H9 (cell line): ENCODE data around the gene VEZF1. TPM values are rescaled to one million over a fixed set of nuclear protein-coding genes. Genes with fewer than 3 reads are reported as not detected.

Experiments
- DNase-seq: peaks from one replicate; pipeline ENCODE4 v3.0.0-alpha.2; 2017
- H2AFZ ChIP-seq: one replicate; pipeline ENCODE4 v1.6.1; 2013; ENCODE audit warnings: mild to moderate bottlenecking, low read length, control low read depth, moderate library complexity
- H2AK5ac ChIP-seq: 2 replicates; pipeline ENCODE4 v1.6.1; 2013; ENCODE audit warnings: low read length, control low read depth, mixed read lengths; ENCODE audit not compliant: insufficient read length
- H2BK120ac ChIP-seq: one replicate; pipeline ENCODE4 v1.6.1; 2013; ENCODE audit warnings: low read depth, mild to moderate bottlenecking, low read length, control low read depth, inconsistent platforms; ENCODE audit not compliant: poor library complexity, severe bottlenecking
- H2BK12ac ChIP-seq: 2 replicates; pipeline ENCODE4 v1.6.1; 2013; ENCODE audit warnings: low read length, control low read depth, mixed read lengths, low read depth; ENCODE audit not compliant: insufficient read length
- H2BK15ac ChIP-seq: 2 replicates; pipeline ENCODE4 v1.6.1; 2013; ENCODE audit warnings: low read depth, low read length, control low read depth
- H2BK20ac ChIP-seq: one replicate; pipeline ENCODE4 v1.6.1; 2013; ENCODE audit warnings: low read depth, mild to moderate bottlenecking, low read length, control low read depth, inconsistent platforms; ENCODE audit not compliant: poor library complexity, severe bottlenecking
- H2BK5ac ChIP-seq: 2 replicates; pipeline ENCODE4 v1.6.1; 2013; ENCODE audit warnings: low read length, control low read depth, mixed read lengths; ENCODE audit not compliant: insufficient read length
- H3K14ac ChIP-seq: 2 replicates; pipeline ENCODE4 v1.6.1; 2013; ENCODE audit warnings: low read length, control low read depth; ENCODE audit not compliant: insufficient read depth
- H3K18ac ChIP-seq: 2 replicates; pipeline ENCODE4 v1.6.1; 2013; ENCODE audit warnings: low read depth, mild to moderate bottlenecking, mixed read lengths, low read length, control low read depth; ENCODE audit not compliant: insufficient read length
- H3K23ac ChIP-seq: 2 replicates; pipeline ENCODE4 v1.6.1; 2013; ENCODE audit warnings: low read length, control low read depth, mixed read lengths, low read depth; ENCODE audit not compliant: insufficient read length
- H3K23me2 ChIP-seq: 2 replicates; pipeline ENCODE4 v1.6.1; 2013; ENCODE audit warnings: low read depth, mild to moderate bottlenecking, mixed read lengths, low read length, control low read depth; ENCODE audit not compliant: insufficient read length, poor library complexity, severe bottlenecking
- H3K27ac ChIP-seq: 2 replicates; pipeline ENCODE4 v1.5.1; 2013; ENCODE audit warnings: low read length, control low read depth, mixed read lengths, low read depth; ENCODE audit not compliant: insufficient read length
- H3K27me3 ChIP-seq: 2 replicates; pipeline ENCODE4 v1.6.1; 2013; ENCODE audit warnings: low read length, control low read depth, inconsistent platforms; ENCODE audit not compliant: insufficient read depth
- H3K4ac ChIP-seq: 2 replicates; pipeline ENCODE4 v1.6.1; 2013; ENCODE audit warnings: low read depth, mild to moderate bottlenecking, control low read depth, inconsistent platforms, low read length, moderate library complexity
- H3K4me1 ChIP-seq: 2 replicates; pipeline ENCODE4 v1.6.1; 2013; ENCODE audit warnings: low read length, control low read depth, inconsistent platforms; ENCODE audit not compliant: insufficient read depth
- H3K4me2 ChIP-seq: 2 replicates; pipeline ENCODE4 v1.6.1; 2013; ENCODE audit warnings: low read length, control low read depth, mixed read lengths; ENCODE audit not compliant: insufficient read length, insufficient read depth
- H3K56ac ChIP-seq: 2 replicates; pipeline ENCODE4 v1.6.1; 2013; ENCODE audit warnings: low read depth, mild to moderate bottlenecking, mixed read lengths, low read length, control low read depth; ENCODE audit not compliant: insufficient read length
- H3K79me1 ChIP-seq: 2 replicates; pipeline ENCODE4 v1.6.1; 2013; ENCODE audit warnings: low read depth, mild to moderate bottlenecking, moderate library complexity, low read length, control low read depth, inconsistent platforms; ENCODE audit not compliant: insufficient read depth, poor library complexity, severe bottlenecking
- H3K79me2 ChIP-seq: 2 replicates; pipeline ENCODE4 v1.6.1; 2013; ENCODE audit warnings: low read length, control low read depth, inconsistent platforms; ENCODE audit not compliant: insufficient read depth
- H3K9ac ChIP-seq: 2 replicates; pipeline ENCODE4 v1.6.1; 2013; ENCODE audit warnings: low read length, control low read depth, mixed read lengths; ENCODE audit not compliant: insufficient read length; ENCODE audit errors: extremely low read depth
- H3K9me3 ChIP-seq: one replicate; pipeline ENCODE4 v1.6.1; 2013; ENCODE audit warnings: low read depth, low read length, inconsistent platforms; ENCODE audit not compliant: control insufficient read depth
- H3T11ph ChIP-seq: one replicate; pipeline ENCODE4 v1.6.1; 2013; ENCODE audit warnings: mild to moderate bottlenecking, low read length, control low read depth, inconsistent platforms
- H4K20me1 ChIP-seq: one replicate; pipeline ENCODE4 v1.6.1; 2013; ENCODE audit not compliant: control insufficient read depth, insufficient read length, insufficient read depth
- H4K5ac ChIP-seq: 2 replicates; pipeline ENCODE4 v1.6.1; 2013; ENCODE audit warnings: low read depth, mild to moderate bottlenecking, mixed read lengths, low read length, control low read depth; ENCODE audit not compliant: insufficient read length
- H4K8ac ChIP-seq: replicated peaks from 2 replicates; pipeline ENCODE4 v1.6.1; 2013; ENCODE audit warnings: low read length, control low read depth, mixed read lengths, low read depth; ENCODE audit not compliant: insufficient read length
- H4K91ac ChIP-seq: 2 replicates; pipeline ENCODE4 v1.6.1; 2013; ENCODE audit warnings: low read depth, mild to moderate bottlenecking, moderate library complexity, mixed read lengths, low read length, control low read depth; ENCODE audit not compliant: insufficient read length
- H3K27ac Mint-ChIP-seq, 3 experiments: 2 replicates in 2 of 3; 3 replicates in 1 of 3; pipeline ENCODE4 v1.8.0; 2020 to 2021; ENCODE audit warnings: mixed read lengths in 3 of 3, mild to moderate bottlenecking in 1 of 3, moderate library complexity in 1 of 3
- H3K27me3 Mint-ChIP-seq: 2 replicates; pipeline ENCODE4 v1.8.0; 2021; ENCODE audit warnings: low read depth, mild to moderate bottlenecking, moderate library complexity, mixed read lengths
- H3K36me3 Mint-ChIP-seq, 3 experiments: 2 replicates in 2 of 3; 3 replicates in 1 of 3; pipeline ENCODE4 v1.8.0; 2020 to 2021; ENCODE audit warnings: low read depth in 3 of 3, mixed read lengths in 3 of 3; ENCODE audit not compliant: insufficient read depth in 1 of 3
- H3K4me1 Mint-ChIP-seq, 2 experiments: 2 replicates each; pipeline ENCODE4 v1.8.0; 2020; ENCODE audit warnings: mixed read lengths in 2 of 2
- H3K4me3 Mint-ChIP-seq, 2 experiments: 2 replicates in 1 of 2; 3 replicates in 1 of 2; pipeline ENCODE4 v1.8.0; 2020 to 2021; ENCODE audit warnings: mild to moderate bottlenecking in 2 of 2, mixed read lengths in 2 of 2, moderate library complexity in 1 of 2
- H3K9me3 Mint-ChIP-seq, 2 experiments: 2 replicates in 1 of 2; 3 replicates in 1 of 2; pipeline ENCODE4 v1.8.0; 2020; ENCODE audit warnings: mild to moderate bottlenecking in 2 of 2, mixed read lengths in 2 of 2, moderate library complexity in 1 of 2
- CTCF ChIP-seq: fragments of 200-600 bp; sonication (generic); conservative IDR thresholded peaks from 3 replicates; pipeline ENCODE4 v1.8.0; 2021; ENCODE audit warnings: antibody characterized with exemption, mild to moderate bottlenecking
- WGBS: extraction: QIAGEN DNeasy Blood & Tissue Kit; methylation state at CpG from one replicate; pipeline ENCODE4 v1.1.7; 2013; ENCODE audit warnings: missing lambda C conversion rate, low lambda C conversion rate, mixed read lengths; ENCODE audit not compliant: insufficient read length; ENCODE audit errors: extremely low coverage; 5-methylcytosine and 5-hydroxymethylcytosine counted together
- total RNA-seq: library from RNA; stranded (reverse); gene quantifications from 2 replicates; pipeline ENCODE4 v1.2.1, GENCODE V29; 2021

The VEZF1 gene
- total RNA-seq, 1 experiment from 2014 or later = 58.1 TPM

- no peaks in the 10 kb centered on the region for H3K4me1 ChIP-seq
- H4K5ac ChIP-seq = no peak overlapping the region
- H3K4me2 ChIP-seq = no peak overlapping the region
- no peak overlapping the region for H3K4ac ChIP-seq
- Mint-ChIP-seq H3K36me3 (no peaks in the 10 kb centered on the region; a peak in 1 of 7 replicates), H3K27me3 (peaks cover 80% of the 10 kb centered on the region), H3K27ac (peak overlapping the region in 1 of 3 experiments; percentile 46; a peak in 1 of 7 replicates), H3K4me3 (peak overlapping the region in 1 of 2 experiments; percentile 2; a peak in 2 of 5 replicates), H3K9me3 (no peaks in the 10 kb centered on the region), H3K4me1 (peaks cover 27 to 47% of the 10 kb centered on the region in 2 experiments)
- H3K14ac ChIP-seq = no peak overlapping the region; the same call in 1 of the 2 replicates
- no CpG with 5 or more reads among the region's 7 CpGs for WGBS
- no peaks in the 10 kb centered on the region for H3K79me2 ChIP-seq
- H3K9me3 ChIP-seq = no peaks in the 10 kb centered on the region
- no peak overlapping the region for H2BK120ac ChIP-seq
- no peak overlapping the region for H2BK5ac ChIP-seq
- H3K9ac ChIP-seq = no peak overlapping the region
- no peak overlapping the region for H3K23ac ChIP-seq
- no peak overlapping the region for H3K18ac ChIP-seq
- H2BK20ac ChIP-seq = no peak overlapping the region
- H3K79me1 ChIP-seq = no peaks in the 10 kb centered on the region
- no peak overlapping the region for H3K56ac ChIP-seq
- DNase-seq = no peak
- H2BK12ac ChIP-seq = no peak overlapping the region
- TF ChIP-seq CTCF = no peak
- no peak overlapping the region for H4K8ac ChIP-seq
- no peak overlapping the region for H3K27ac ChIP-seq
- H3K23me2 ChIP-seq = no peaks in the 10 kb centered on the region
- H2AFZ ChIP-seq = no peak overlapping the region
- no peak overlapping the region for H2BK15ac ChIP-seq
- no peak overlapping the region for H2AK5ac ChIP-seq
- H3K27me3 ChIP-seq = no peaks in the 10 kb centered on the region; the same call in 1 of the 2 replicates
- no peaks in the 10 kb centered on the region for H4K20me1 ChIP-seq
- no peak overlapping the region for H3T11ph ChIP-seq
- no peak overlapping the region for H4K91ac ChIP-seq
These were observed 61.4 kb downstream of the VEZF1 start for GRCh38 chr17:57926723-57927047.
